Tibial artery (tissue), 4 donors: Measurements from ENCODE around the gene STK24.

Experiments
- DNase-seq, 2 donors: peaks; one replicate each; pipeline ENCODE4 v3.0.0-alpha.2; 2019
- H3K27ac ChIP-seq, 2 donors: fragments of 200-600 bp; sonication (generic) in 1 of 2; 1 replicate in 1 of 2; 2 replicates in 1 of 2; pipeline ENCODE4 v1.5.1; 2018 to 2019; ENCODE audit warnings: mild to moderate bottlenecking in 1 of 2
- H3K27me3 ChIP-seq, 2 donors: fragments of 200-600 bp; sonication (generic) in 1 of 2; one replicate each; pipeline versions ENCODE4 v1.5.1 to v1.6.0; 2016 to 2019
- H3K36me3 ChIP-seq, 3 donors: fragments of 200-600 bp; sonication (generic) in 2 of 3; one replicate each; pipeline ENCODE4 v1.5.1; 2016 to 2019; ENCODE audit warnings: mild to moderate bottlenecking in 2 of 3
- H3K4me1 ChIP-seq, 4 donors: fragments of 200-600 bp; sonication (generic) in 2 of 4; 1 replicate in 3 of 4; 2 replicates in 1 of 4; pipeline ENCODE4 v1.5.1; 2016 to 2019
- H3K4me3 ChIP-seq, 2 donors: fragments of 200-600 bp; sonication (generic) in 1 of 2; 1 replicate in 1 of 2; 2 replicates in 1 of 2; pipeline ENCODE4 v1.5.1; 2018 to 2019; ENCODE audit warnings: mild to moderate bottlenecking in 2 of 2
- H3K9me3 ChIP-seq, 3 donors: fragments of 200-600 bp; sonication (generic) in 1 of 3; one replicate each; pipeline ENCODE4 v1.5.1; 2016 to 2019
- CTCF ChIP-seq, 2 experiments: fragments of 200-600 bp in 1 of 2; fragments of 450-650 bp in 1 of 2; IDR thresholded peaks; one replicate each; pipeline ENCODE4 v1.5.1; 2017 to 2019; ENCODE audit warnings: antibody characterized with exemption in 2 of 2, mild to moderate bottlenecking in 1 of 2, moderate library complexity in 1 of 2
- intact Hi-C: fragments of 100-400 bp; cut with DNase I; formaldehyde crosslinking; loops from one replicate; pipeline ENCODE4 v1.15.0; 2023; ENCODE audit warnings: low total_unique reads

Gene STK24

GRCh38 chr13:98410612-98411011, 166.3 kb downstream of the STK24 start:
- intact Hi-C loops = no loop called here

GRCh38 chr13:98409281-98409680, 167.6 kb downstream of the STK24 start:
- intact Hi-C loops = no loop called here
- H3K27ac ChIP-seq = no peak overlapping the region
- H3K36me3 ChIP-seq = peaks cover 21 to 41% (median 25%) of the 10 kb centered on the region in 3 donors
- H3K4me1 ChIP-seq = no peaks in the 10 kb centered on the region
- no peak for TF ChIP-seq CTCF (IDR thresholded peaks at IDR 0.05)
- no peak for DNase-seq
- H3K27me3 ChIP-seq = no peaks in the 10 kb centered on the region
- H3K9me3 ChIP-seq = no peaks in the 10 kb centered on the region
- H3K4me3 ChIP-seq = no peak overlapping the region

More at GRCh38 chr13:98410612-98411011, 166.3 kb downstream of the STK24 start:
- no peak for DNase-seq
- Histone ChIP-seq H3K9me3 (no peaks in the 10 kb centered on the region), H3K27ac (no peak overlapping the region), H3K36me3 (peaks cover 21 to 54% (median 38%) of the 10 kb centered on the region in 3 donors), H3K4me3 (no peak overlapping the region), H3K27me3 (no peaks in the 10 kb centered on the region), H3K4me1 (no peaks in the 10 kb centered on the region)
- no peak for TF ChIP-seq CTCF (IDR thresholded peaks at IDR 0.05)

- H3K4me3 ChIP-seq = no peak overlapping the region
- DNase-seq = no peak
- peaks cover 13 to 40% (median 15%) of the 10 kb centered on the region in 3 donors for H3K36me3 ChIP-seq
- intact Hi-C loops = no loop called here
- H3K27ac ChIP-seq = no peak overlapping the region
- TF ChIP-seq CTCF (IDR thresholded peaks at IDR 0.05) = no peak
- no peaks in the 10 kb centered on the region for H3K27me3 ChIP-seq
- no peaks in the 10 kb centered on the region for H3K4me1 ChIP-seq
- no peaks in the 10 kb centered on the region for H3K9me3 ChIP-seq
These were observed 169.3 kb downstream of the STK24 start for GRCh38 chr13:98407575-98407974.

GRCh38 chr13:98406971-98407370, 169.9 kb downstream of the STK24 start:
- Histone ChIP-seq H3K4me3 (no peak overlapping the region), H3K9me3 (no peaks in the 10 kb centered on the region), H3K27ac (no peak overlapping the region), H3K4me1 (no peaks in the 10 kb centered on the region), H3K27me3 (no peaks in the 10 kb centered on the region), H3K36me3 (peaks cover 12 to 37% (median 13%) of the 10 kb centered on the region in 3 donors)
- DNase-seq = no peak
- intact Hi-C loops = no loop called here
- TF ChIP-seq CTCF (IDR thresholded peaks at IDR 0.05) = no peak

GRCh38 chr13:98406427-98406826, 170.5 kb downstream of the STK24 start:
- Histone ChIP-seq H3K9me3 (no peaks in the 10 kb centered on the region), H3K36me3 (peaks cover 8 to 35% (median 9%) of the 10 kb centered on the region in 3 donors), H3K27me3 (no peaks in the 10 kb centered on the region), H3K4me1 (no peaks in the 10 kb centered on the region), H3K27ac (no peak overlapping the region), H3K4me3 (no peak overlapping the region)
- TF ChIP-seq CTCF (IDR thresholded peaks at IDR 0.05) = no peak
- DNase-seq = no peak
- intact Hi-C loops = no loop called here
